GM19035 (cell line): ENCODE results near the gene STON2.

Source experiments
- ATAC-seq: cut with Tn5 transposase; IDR thresholded peaks from one replicate; pipeline ENCODE4 v1.9.1; 2021; ENCODE audit not compliant: unreplicated experiment

Gene STON2

GRCh38 chr14:81423504-81423903, 23.4 kb upstream of the STON2 start:
- ATAC-seq: no peak

GRCh38 chr14:81418057-81418790, 18.1 kb upstream of the STON2 start:
- no peak for ATAC-seq

GRCh38 chr14:81416981-81417380, 16.9 kb upstream of the STON2 start:
- no peak for ATAC-seq

- no peak for ATAC-seq
These were observed 16.2 kb upstream of the STON2 start for GRCh38 chr14:81416194-81416952.

- no peak for ATAC-seq
These were observed 15.7 kb upstream of the STON2 start for GRCh38 chr14:81415781-81416180.

- no peak for ATAC-seq
These were observed 14.0 kb upstream of the STON2 start for GRCh38 chr14:81414123-81414522.

GRCh38 chr14:81412779-81413178, 12.7 kb upstream of the STON2 start:
- ATAC-seq: no peak

- no peak for ATAC-seq
These were observed 8.5 kb upstream of the STON2 start for GRCh38 chr14:81408595-81408994.

- ATAC-seq: no peak
These were observed 6.7 kb upstream of the STON2 start for GRCh38 chr14:81406863-81407262.

- no peak for ATAC-seq
These were observed 2.0 kb upstream of the STON2 start for GRCh38 chr14:81402123-81402495.

GRCh38 chr14:81401420-81402122, 1.4 kb upstream of the STON2 start:
- no peak for ATAC-seq

- no peak for ATAC-seq
These were observed 728 bp upstream of the STON2 start for GRCh38 chr14:81400852-81401251.

GRCh38 chr14:81398196-81398891, 1.8 kb downstream of the STON2 start:
- no peak for ATAC-seq

- ATAC-seq: no peak
These were observed 4.0 kb downstream of the STON2 start for GRCh38 chr14:81396113-81396512.

- no peak for ATAC-seq
These were observed 5.4 kb downstream of the STON2 start for GRCh38 chr14:81394739-81395138.

GRCh38 chr14:81392976-81393643, 7.0 kb downstream of the STON2 start:
- ATAC-seq: no peak

- ATAC-seq: no peak
These were observed 8.1 kb downstream of the STON2 start for GRCh38 chr14:81392052-81392451.

- no peak for ATAC-seq
These were observed 9.4 kb downstream of the STON2 start for GRCh38 chr14:81390696-81391095.

GRCh38 chr14:81388336-81388735, 11.8 kb downstream of the STON2 start:
- ATAC-seq: no peak

GRCh38 chr14:81386290-81386745, 13.8 kb downstream of the STON2 start:
- no peak for ATAC-seq

- ATAC-seq: no peak
These were observed 14.2 kb downstream of the STON2 start for GRCh38 chr14:81385886-81386285.
